Measurements from ENCODE around the gene FHIT. TPM values are rescaled to one million over a fixed set of nuclear protein-coding genes. Genes with fewer than 3 reads are reported as not detected.

Gene FHIT
- total RNA-seq, 4 donors from 2014 or later: 5.0 to 15.3 (median 8.3) TPM

- WGBS, 2 donors: 27 to 36% methylated on average over 4 of the region's 4 CpGs
- intact Hi-C loops (cut with DNase I; ENCODE audit: low total_unique reads): no loop called here
- no peak overlapping the region for H3K4me3 ChIP-seq (ENCODE audit: low read depth, poor library complexity, severe bottlenecking)
- TF ChIP-seq, protein P1, sequence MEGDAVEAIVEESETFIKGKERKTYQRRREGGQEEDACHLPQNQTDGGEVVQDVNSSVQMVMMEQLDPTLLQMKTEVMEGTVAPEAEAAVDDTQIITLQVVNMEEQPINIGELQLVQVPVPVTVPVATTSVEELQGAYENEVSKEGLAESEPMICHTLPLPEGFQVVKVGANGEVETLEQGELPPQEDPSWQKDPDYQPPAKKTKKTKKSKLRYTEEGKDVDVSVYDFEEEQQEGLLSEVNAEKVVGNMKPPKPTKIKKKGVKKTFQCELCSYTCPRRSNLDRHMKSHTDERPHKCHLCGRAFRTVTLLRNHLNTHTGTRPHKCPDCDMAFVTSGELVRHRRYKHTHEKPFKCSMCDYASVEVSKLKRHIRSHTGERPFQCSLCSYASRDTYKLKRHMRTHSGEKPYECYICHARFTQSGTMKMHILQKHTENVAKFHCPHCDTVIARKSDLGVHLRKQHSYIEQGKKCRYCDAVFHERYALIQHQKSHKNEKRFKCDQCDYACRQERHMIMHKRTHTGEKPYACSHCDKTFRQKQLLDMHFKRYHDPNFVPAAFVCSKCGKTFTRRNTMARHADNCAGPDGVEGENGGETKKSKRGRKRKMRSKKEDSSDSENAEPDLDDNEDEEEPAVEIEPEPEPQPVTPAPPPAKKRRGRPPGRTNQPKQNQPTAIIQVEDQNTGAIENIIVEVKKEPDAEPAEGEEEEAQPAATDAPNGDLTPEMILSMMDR (IDR thresholded peaks at IDR 0.05): no peak
- TF ChIP-seq POLR2A (IDR thresholded peaks at IDR 0.05): no peak
- no peak for DNase-seq (ENCODE audit: low spot score in 2 of 2)
These were observed 507.6 kb downstream of the FHIT start for GRCh38 chr3:60743631-60744164.

GRCh38 chr3:60742606-60743145 lies 508.6 kb downstream of the FHIT start:
- no peak for DNase-seq (ENCODE audit: low spot score in 2 of 2)
- H3K4me3 ChIP-seq (ENCODE audit: low read depth, poor library complexity, severe bottlenecking): no peak overlapping the region
- intact Hi-C loops (cut with DNase I; ENCODE audit: low total_unique reads): no loop called here
- no peak for TF ChIP-seq POLR2A (IDR thresholded peaks at IDR 0.05)
- TF ChIP-seq, protein P1 (IDR thresholded peaks at IDR 0.05): no peak
- 83 to 86% methylated on average over 8 of the region's 8 CpGs for WGBS, 2 donors

GRCh38 chr3:60737633-60738399 lies 513.4 kb downstream of the FHIT start:
- TF ChIP-seq, protein P1 (IDR thresholded peaks at IDR 0.05): no peak
- TF ChIP-seq POLR2A (IDR thresholded peaks at IDR 0.05): no peak
- H3K4me3 ChIP-seq (ENCODE audit: low read depth, poor library complexity, severe bottlenecking): no peak overlapping the region
- WGBS, 2 donors: 90 to 91% methylated on average over 8 of the region's 8 CpGs
- intact Hi-C loops (cut with DNase I; ENCODE audit: low total_unique reads): no loop called here
- no peak for DNase-seq (ENCODE audit: low spot score in 2 of 2)

- WGBS, 2 donors: 98 to 99% methylated on average over 9 of the region's 9 CpGs
- no peak overlapping the region for H3K4me3 ChIP-seq (ENCODE audit: low read depth, poor library complexity, severe bottlenecking)
- DNase-seq (ENCODE audit: low spot score in 2 of 2): no peak
- intact Hi-C loops (cut with DNase I; ENCODE audit: low total_unique reads): no loop called here
- TF ChIP-seq, protein P1 (IDR thresholded peaks at IDR 0.05): no peak
- TF ChIP-seq POLR2A (IDR thresholded peaks at IDR 0.05): no peak
These were observed 520.9 kb downstream of the FHIT start for GRCh38 chr3:60730371-60730770.

GRCh38 chr3:60729056-60729455 lies 522.2 kb downstream of the FHIT start:
- TF ChIP-seq POLR2A (IDR thresholded peaks at IDR 0.05): no peak
- TF ChIP-seq, protein P1 (IDR thresholded peaks at IDR 0.05): no peak
- intact Hi-C loops (cut with DNase I; ENCODE audit: low total_unique reads): no loop called here
- H3K4me3 ChIP-seq (ENCODE audit: low read depth, poor library complexity, severe bottlenecking): no peak overlapping the region
- DNase-seq (ENCODE audit: low spot score in 2 of 2): no peak
- WGBS, 2 donors: 79 to 82% methylated on average over 6 of the region's 6 CpGs
